Endothelial cell of umbilical vein (primary cell): ENCODE results near the gene NTNG1. TPM values are rescaled to one million over a fixed set of nuclear protein-coding genes. Genes with fewer than 3 reads are reported as not detected.

ENCODE experiments used
- BruUV-seq: library from RNA; stranded (reverse); fragments of 400-500 nt; replicated peaks from 2 replicates; lab custom pipeline; 2021; lab: Mats Ljungman, UMichigan
- CTCF ChIA-PET: fragments of 300-600, 350-600 bp; sonication (Branson Sonifier 250); formaldehyde crosslinking; loops from one replicate; lab custom pipeline; 2021; ENCODE audit warnings: antibody characterized with exemption, inconsistent platforms; lab: Charles Lee
- POLR2A ChIA-PET: fragments of 300-600, 350-600 bp; sonication (Branson Sonifier 250); formaldehyde crosslinking; loops from one replicate; lab custom pipeline; 2021; ENCODE audit warnings: antibody characterized with exemption, inconsistent platforms; lab: Charles Lee
- DNase-seq: peaks from one replicate; pipeline ENCODE4 v3.0.0-alpha.2; 2011; ENCODE audit warnings: low read depth, low spot score
- FAIRE-seq: peaks from 2 replicates; lab custom pipeline; 2011; peaks lifted over from hg19 to GRCh38; lab: Jason Lieb, UNC
- H2AFZ ChIP-seq: 2 replicates; pipeline ENCODE4 v1.6.0; 2012; ENCODE audit warnings: low read depth, low read length, control low read depth, inconsistent platforms
- H3K27ac ChIP-seq: 2 replicates; pipeline ENCODE4 v1.5.1; 2011; ENCODE audit warnings: low read depth, mild to moderate bottlenecking, control low read depth, low read length, moderate library complexity; ENCODE audit not compliant: insufficient read depth
- H3K27me3 ChIP-seq, 2 experiments: 2 replicates each; pipeline versions ENCODE4 v1.6.0 to v1.6.1; 2011; ENCODE audit warnings: low read length in 2 of 2, mixed read lengths in 1 of 2; ENCODE audit not compliant: control insufficient read depth in 2 of 2, insufficient read depth in 2 of 2
- H3K36me3 ChIP-seq, 2 experiments: 2 replicates in 1 of 2; 3 replicates in 1 of 2; pipeline ENCODE4 v1.5.1; 2011; ENCODE audit warnings: low read length in 2 of 2, mild to moderate bottlenecking in 1 of 2, moderate library complexity in 1 of 2; ENCODE audit not compliant: control insufficient read depth in 2 of 2, insufficient read depth in 2 of 2; ENCODE audit errors: extremely low read depth in 1 of 2
- H3K4me1 ChIP-seq: 3 replicates; pipeline ENCODE4 v1.5.1; 2011; ENCODE audit warnings: mild to moderate bottlenecking, low read length; ENCODE audit not compliant: control insufficient read depth, insufficient read depth; ENCODE audit errors: extremely low read depth
- H3K4me2 ChIP-seq: 2 replicates; pipeline ENCODE4 v1.6.1; 2011; ENCODE audit warnings: low read length, control low read depth, mixed read lengths; ENCODE audit not compliant: insufficient read depth
- H3K4me3 ChIP-seq, 3 experiments: fragments of 200-600 bp in 1 of 3; sonication (generic), shearing (Covaris generic) in 1 of 3; replicated peaks in 1 of 3; 2 replicates each; pipeline ENCODE4 v1.5.1; 2011 to 2016; ENCODE audit warnings: control low read depth in 3 of 3, low read length in 3 of 3, mild to moderate bottlenecking in 2 of 3, inconsistent platforms in 1 of 3, low read depth in 1 of 3, moderate library complexity in 1 of 3; ENCODE audit not compliant: insufficient read depth in 1 of 3
- H3K79me2 ChIP-seq: 2 replicates; pipeline ENCODE4 v1.6.0; 2012; ENCODE audit warnings: low read length, inconsistent platforms; ENCODE audit not compliant: control insufficient read depth, insufficient read depth
- H3K9ac ChIP-seq: replicated peaks from 2 replicates; pipeline ENCODE3; 2011; ENCODE audit warnings: low read length, control low read depth; ENCODE audit not compliant: insufficient read depth; ENCODE audit errors: extremely low read depth
- H3K9me1 ChIP-seq: replicated peaks from 3 replicates; pipeline ENCODE4 v1.6.0; 2011; ENCODE audit warnings: mild to moderate bottlenecking, low read length; ENCODE audit not compliant: control insufficient read depth, insufficient read depth; ENCODE audit errors: extremely low read depth
- H3K9me3 ChIP-seq: replicated peaks from 2 replicates; pipeline ENCODE4 v1.5.1; 2012; ENCODE audit warnings: low read length, inconsistent platforms; ENCODE audit not compliant: control insufficient read depth, insufficient read depth
- H4K20me1 ChIP-seq: replicated peaks from 2 replicates; pipeline ENCODE3; 2011; ENCODE audit warnings: mild to moderate bottlenecking, low read length; ENCODE audit not compliant: control insufficient read depth, insufficient read depth; ENCODE audit errors: extremely low read depth
- CTCF ChIP-seq, 2 donors: IDR thresholded peaks; 1 replicate in 1 of 2; 2 replicates in 1 of 2; pipeline ENCODE4 v1.5.1; 2011; ENCODE audit warnings: low read length in 2 of 2, mild to moderate bottlenecking in 2 of 2, moderate library complexity in 2 of 2, control low read depth in 1 of 2, inconsistent platforms in 1 of 2, low read depth in 1 of 2; ENCODE audit not compliant: insufficient read depth in 1 of 2; ENCODE audit errors: extremely low read depth in 1 of 2
- EZH2 ChIP-seq: IDR thresholded peaks from 2 replicates; pipeline ENCODE4 v1.6.1; 2012; ENCODE audit warnings: borderline replicate concordance, low read depth, mild to moderate bottlenecking, moderate library complexity, low read length, inconsistent platforms; ENCODE audit not compliant: severe bottlenecking
- FOS ChIP-seq: IDR thresholded peaks from 2 replicates; pipeline ENCODE4 v1.6.1; 2011; ENCODE audit warnings: mild to moderate bottlenecking, low read length, moderate library complexity, borderline replicate concordance; ENCODE audit not compliant: insufficient read depth
- GATA2 ChIP-seq: IDR thresholded peaks from 2 replicates; pipeline ENCODE4 v1.7.0; 2011; ENCODE audit warnings: low read depth, mild to moderate bottlenecking, moderate library complexity, mixed read lengths, low read length; ENCODE audit not compliant: insufficient read length, insufficient read depth
- JUN ChIP-seq: IDR thresholded peaks from 2 replicates; pipeline ENCODE4 v1.6.1; 2011; ENCODE audit warnings: borderline replicate concordance, low read depth; ENCODE audit not compliant: insufficient read length, insufficient read depth
- MAX ChIP-seq: IDR thresholded peaks from 2 replicates; pipeline ENCODE4 v1.6.1; 2011; ENCODE audit not compliant: insufficient read depth, insufficient read length
- MYC ChIP-seq: IDR thresholded peaks from one replicate; pipeline ENCODE4 v1.6.1; 2011; ENCODE audit warnings: mild to moderate bottlenecking, low read depth, low read length
- POLR2A ChIP-seq: IDR thresholded peaks from 2 replicates; pipeline ENCODE4 v1.6.1; 2012; ENCODE audit warnings: low read depth, mild to moderate bottlenecking, control low read depth, low read length
- POLR2AphosphoS5 ChIP-seq: IDR thresholded peaks from 2 replicates; pipeline ENCODE4 v1.6.1; 2012; ENCODE audit warnings: low read depth, mild to moderate bottlenecking, control low read depth, low read length, moderate library complexity; ENCODE audit not compliant: insufficient read depth
- dilution Hi-C: fragments of 300-500 bp; cut with MboI; formaldehyde crosslinking; loops from one replicate; pipeline ENCODE4 v1.15.0; 2019; ENCODE audit warnings: low sequenced_read_pairs; ENCODE audit not compliant: extremely low pct_ligation_motif_present
- intact Hi-C: fragments of 100-400 bp; cut with micrococcal nuclease; formaldehyde crosslinking; loops from one replicate; pipeline ENCODE4 v1.10.0; 2022
- polyA plus RNA-seq, 4 experiments: library from polyadenylated mRNA; depleted of rRNA in 3 of 4; stranded (reverse) in 3 of 4; unstranded in 1 of 4; fragments of >200 nt; gene quantifications; 2 replicates each; pipeline versions ENCODE4 v1.2.1 to v1.2.3, GENCODE V29; 2011 to 2012; ENCODE audit warnings: missing spikeins in 1 of 4
- total RNA-seq: library from RNA; stranded (reverse); gene quantifications from 2 replicates; pipeline ENCODE4 v1.2.3, GENCODE V29; 2021

The NTNG1 gene
- total and polyA plus RNA-seq, 2 donors (not counting 3 experiments of a cell fraction or from before 2014, with no cell fraction given): not detected

GRCh38 chr1:107273515-107273914 is 132.7 kb downstream of the NTNG1 start:
- CTCF ChIA-PET: no interaction called here
- Histone ChIP-seq H2AFZ (no peak overlapping the region), H4K20me1 (no peaks in the 10 kb centered on the region), H3K9ac (no peak overlapping the region), H3K9me3 (no peaks in the 10 kb centered on the region), H3K4me2 (no peak overlapping the region), H3K27me3 (no peaks in the 10 kb centered on the region), H3K27ac (no peak overlapping the region), H3K79me2 (no peaks in the 10 kb centered on the region), H3K36me3 (no peaks in the 10 kb centered on the region), H3K9me1 (no peaks in the 10 kb centered on the region), H3K4me1 (no peaks in the 10 kb centered on the region), H3K4me3 (no peak overlapping the region)
- FAIRE-seq: no peak
- BruUV-seq: no TSS peak
- DNase-seq: no peak
- POLR2A ChIA-PET: no interaction called here
- TF ChIP-seq MAX (no peak), POLR2A (no peak), JUN (no peak), FOS (no peak), POLR2AphosphoS5 (no peak), MYC (no peak), CTCF (IDR thresholded peaks at IDR 0.05; ENCODE audit: extremely low read depth in 1 of 2, insufficient read depth in 1 of 2, low read depth in 1 of 2, low read length in 2 of 2) (no peak), GATA2 (no peak), EZH2 (no peak)
- dilution Hi-C loops: no loop called here
- intact Hi-C loops: no loop called here
